ENCODE results near the gene TEKT5.

GRCh38 chr16:10580883-10581247 is 113.9 kb downstream of the TEKT5 start:
- no peak for TF ChIP-seq CTCF (conservative IDR thresholded peaks at IDR 0.05 in 1 of 2, IDR thresholded peaks at IDR 0.05 in 1 of 2; ENCODE audit: low read depth in 1 of 2, low read length in 2 of 2)
- no peak for TF ChIP-seq EZH2 (IDR thresholded peaks at IDR 0.05; ENCODE audit: low read length, missing control alignments)

Measured in fibroblast of lung (primary cell).